GM12878 (cell line): ENCODE measurements around the gene PHLDB1. TPM values are rescaled to one million over a fixed set of nuclear protein-coding genes. Genes with fewer than 3 reads are reported as not detected.

Experiments
- ATAC-seq: fragments of 200-7000 bp; cut with Tn5 transposase; 3 replicates; pipeline ENCODE4 v1.9.1; 2020; ENCODE audit warnings: mild to moderate bottlenecking, moderate library complexity
- BruUV-seq: library from RNA; stranded (reverse); fragments of 400-500 nt; replicated peaks from 2 replicates; lab custom pipeline; 2021; lab: Mats Ljungman, UMichigan
- CTCF ChIA-PET: fragments of 300-600 bp; sonication (Branson Sonifier 250); formaldehyde crosslinking; extraction: SDS; loops from one replicate; lab custom pipeline; 2021; ENCODE audit warnings: inconsistent platforms; lab: Yijun Ruan, JAX
- POLR2A ChIA-PET: fragments of 350-600 bp; formaldehyde crosslinking; extraction: SDS; loops from one replicate; lab custom pipeline; 2021; ENCODE audit warnings: inconsistent platforms; lab: Charles Lee
- RAD21 ChIA-PET: fragments of 300-600 bp; sonication (Branson Sonifier 250); formaldehyde crosslinking; loops from one replicate; lab custom pipeline; 2023; ENCODE audit warnings: antibody characterized with exemption; ENCODE audit not compliant: unreplicated experiment; lab: Charles Lee
- SMC1A ChIA-PET: fragments of 300-600 bp; sonication (Branson Sonifier 250); formaldehyde crosslinking; loops from one replicate; lab custom pipeline; 2023; ENCODE audit not compliant: unreplicated experiment, uncharacterized antibody; lab: Charles Lee
- DNase-seq: peaks from one replicate; pipeline ENCODE4 v3.0.0-alpha.2; 2011; ENCODE audit warnings: low read depth, low spot score
- FAIRE-seq: peaks from 3 replicates; lab custom pipeline; 2011; peaks lifted over from hg19 to GRCh38; lab: Jason Lieb, UNC
- H2AFZ ChIP-seq: 2 replicates; pipeline ENCODE4 v1.6.0; 2011; ENCODE audit warnings: low read depth, low read length, control low read depth; ENCODE audit not compliant: control insufficient read depth
- H3K27ac ChIP-seq: 2 replicates; pipeline ENCODE4 v1.5.1; 2011; ENCODE audit warnings: control low read depth; ENCODE audit not compliant: control insufficient read depth, insufficient read depth
- H3K27me3 ChIP-seq, 2 experiments: replicated peaks in 1 of 2; 2 replicates each; pipeline versions ENCODE4 v1.6.0 to v1.6.1; 2011; ENCODE audit warnings: low read length in 1 of 2; ENCODE audit not compliant: control insufficient read depth in 2 of 2, insufficient read depth in 2 of 2
- H3K36me3 ChIP-seq, 2 experiments: 2 replicates each; pipeline ENCODE4 v1.5.1; 2011; ENCODE audit warnings: low read length in 1 of 2; ENCODE audit not compliant: control insufficient read depth in 2 of 2, insufficient read depth in 2 of 2
- H3K4me1 ChIP-seq: 2 replicates; pipeline ENCODE4 v1.6.1; 2011; ENCODE audit warnings: mild to moderate bottlenecking, low read length, moderate library complexity, mixed read lengths; ENCODE audit not compliant: control insufficient read depth, insufficient read depth
- H3K4me2 ChIP-seq: 2 replicates; pipeline ENCODE4 v1.6.0; 2011; ENCODE audit warnings: control low read depth; ENCODE audit not compliant: control insufficient read depth, insufficient read depth
- H3K4me3 ChIP-seq: fragments of 200-600 bp; sonication (generic); 2 replicates; pipeline ENCODE4 v1.5.1; 2016
- H3K79me2 ChIP-seq: 2 replicates; pipeline ENCODE4 v1.6.0; 2011; ENCODE audit warnings: low read length; ENCODE audit not compliant: control insufficient read depth, insufficient read depth
- H3K9ac ChIP-seq: 2 replicates; pipeline ENCODE4 v1.8.0; 2011; ENCODE audit warnings: low read length, control low read depth, mixed read lengths; ENCODE audit not compliant: control insufficient read depth, insufficient read depth
- H3K9me3 ChIP-seq: replicated peaks from 3 replicates; pipeline ENCODE4 v1.5.1; 2011; ENCODE audit warnings: mild to moderate bottlenecking, low read length; ENCODE audit not compliant: control insufficient read depth, insufficient read depth
- H4K20me1 ChIP-seq: 2 replicates; pipeline ENCODE4 v1.6.0; 2011; ENCODE audit not compliant: control insufficient read depth, insufficient read depth
- CHD2 ChIP-seq: IDR thresholded peaks from 2 replicates; pipeline ENCODE4 v1.6.1; 2011; ENCODE audit warnings: low read depth, low read length, improper control_type of control experiment, borderline replicate concordance
- MTA3 ChIP-seq: IDR thresholded peaks from 2 replicates; pipeline ENCODE4 v1.6.1; 2012; ENCODE audit warnings: low read length, inconsistent platforms, borderline replicate concordance
- MYC ChIP-seq: IDR thresholded peaks from 2 replicates; pipeline ENCODE4 v1.6.1; 2011; ENCODE audit warnings: mild to moderate bottlenecking, low read length, moderate library complexity, inconsistent platforms; ENCODE audit not compliant: insufficient read depth, insufficient replicate concordance, insufficient read length, severe bottlenecking
- TBL1XR1 ChIP-seq: IDR thresholded peaks from 2 replicates; pipeline ENCODE4 v1.6.1; 2012; ENCODE audit warnings: low read depth, low read length, improper control_type of control experiment
- WGBS: methylation state at CpG from one replicate; pipeline ENCODE4 v1.1.6; 2016; ENCODE audit warnings: low lambda C conversion rate; ENCODE audit not compliant: insufficient replicate concordance, insufficient coverage; ENCODE audit errors: missing lambda C conversion rate; 5-methylcytosine and 5-hydroxymethylcytosine counted together
- in situ Hi-C: fragments of 300-500 bp; cut with MboI; formaldehyde crosslinking; loops from 9 replicates; pipeline ENCODE4 v1.14.3; 2018; ENCODE audit warnings: mixed read lengths
- intact Hi-C: fragments of 100-400 bp; cut with micrococcal nuclease; formaldehyde crosslinking; loops from one replicate; pipeline ENCODE4 v1.14.2; 2022; ENCODE audit not compliant: unreplicated experiment
- polyA plus RNA-seq, 11 experiments: library from polyadenylated mRNA; depleted of rRNA in 4 of 11; unstranded in 6 of 11; stranded (reverse) in 5 of 11; fragments of >200 nt; fragmentation: Nextera tagmentation in 4 of 11; fragmentation: Illumina TruSeq in 1 of 11; extraction: Ambion mirVana in 4 of 11; extraction: Trizol in 1 of 11; gene quantifications; 1 replicate in 1 of 11; 2 replicates in 10 of 11; pipeline versions ENCODE4 v1.2.1 to v1.2.3, GENCODE V29; 2011 to 2016; ENCODE audit warnings: inconsistent platforms in 2 of 11, missing spikeins in 2 of 11, low read depth in 1 of 11
- total RNA-seq, 4 experiments: library from RNA; depleted of rRNA in 3 of 4; stranded (reverse); fragments of >200 nt in 3 of 4; fragmentation: Illumina TruSeq in 1 of 4; extraction: Trizol in 1 of 4; gene quantifications; 2 replicates each; pipeline versions ENCODE4 v1.2.1 to v1.2.3, GENCODE V29; 2013 to 2021
- TF ChIP-seq, protein P1 (sequence below): IDR thresholded peaks from 2 replicates; pipeline ENCODE4 v1.6.1; 2012; ENCODE audit warnings: low read depth, low read length, improper control_type of control experiment

PHLDB1 gene
- total and polyA plus RNA-seq, 10 of the 15 experiments (the other 5 are each of a cell fraction or from before 2014, with no cell fraction given): 0.03 to 0.26 (median 0.18) TPM; not detected in 4

GRCh38 chr11:118643142-118643994 lies 36.0 kb downstream of the PHLDB1 start:
- RAD21 ChIA-PET: interaction anchor here (1.1 kb wide), 1 partner anchor 17 kb away, joined by 3 read pairs; no protein-coding TSS in a partner anchor
- BruUV-seq: no TSS peak
- POLR2A ChIA-PET: no interaction called here
- SMC1A ChIA-PET: no interaction called here
- H3K4me1 ChIP-seq: no peaks in the 10 kb centered on the region
- H3K9ac ChIP-seq: no peak overlapping the region
- CTCF ChIA-PET: interaction anchor here (1.3 kb wide), 1 partner anchor 31 kb away, joined by 3 read pairs; no protein-coding TSS in a partner anchor
- no peaks in the 10 kb centered on the region for H3K9me3 ChIP-seq
- TF ChIP-seq MYC: no peak
- TF ChIP-seq MTA3: no peak
- TF ChIP-seq, protein P1, sequence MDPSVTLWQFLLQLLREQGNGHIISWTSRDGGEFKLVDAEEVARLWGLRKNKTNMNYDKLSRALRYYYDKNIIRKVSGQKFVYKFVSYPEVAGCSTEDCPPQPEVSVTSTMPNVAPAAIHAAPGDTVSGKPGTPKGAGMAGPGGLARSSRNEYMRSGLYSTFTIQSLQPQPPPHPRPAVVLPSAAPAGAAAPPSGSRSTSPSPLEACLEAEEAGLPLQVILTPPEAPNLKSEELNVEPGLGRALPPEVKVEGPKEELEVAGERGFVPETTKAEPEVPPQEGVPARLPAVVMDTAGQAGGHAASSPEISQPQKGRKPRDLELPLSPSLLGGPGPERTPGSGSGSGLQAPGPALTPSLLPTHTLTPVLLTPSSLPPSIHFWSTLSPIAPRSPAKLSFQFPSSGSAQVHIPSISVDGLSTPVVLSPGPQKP: no peak
- no peak for TF ChIP-seq CHD2
- no peak for TF ChIP-seq TBL1XR1
- H3K27ac ChIP-seq: no peak overlapping the region
- H3K27me3 ChIP-seq: peaks cover 1 to 4% of the 10 kb centered on the region in 2 experiments
- FAIRE-seq (no peak), DNase-seq (no peak), ATAC-seq (no peak)
- H3K79me2 ChIP-seq: no peaks in the 10 kb centered on the region
- intact Hi-C loops: no loop called here
- no peaks in the 10 kb centered on the region for H4K20me1 ChIP-seq
- no peaks in the 10 kb centered on the region for H3K36me3 ChIP-seq
- in situ Hi-C loops: no loop called here
- H3K4me2 ChIP-seq: no peak overlapping the region
- 65% methylated on average over 4 of the region's 11 CpGs for WGBS
- H3K4me3 ChIP-seq: no peak overlapping the region
- H2AFZ ChIP-seq: no peak overlapping the region
